Kidney (tissue), 14 donors: Measurements from ENCODE around the gene KLLN. TPM values are rescaled to one million over a fixed set of nuclear protein-coding genes. Genes with fewer than 3 reads are reported as not detected.

Source experiments
- DNase-seq, 5 donors: peaks; one replicate each; pipeline ENCODE4 v3.0.0-alpha.2; 2013 to 2020
- FAIRE-seq: peaks from 2 replicates; lab custom pipeline; 2012; peaks lifted over from hg19 to GRCh38; lab: Jason Lieb, UNC
- H3K27ac ChIP-seq, 2 donors: one replicate each; pipeline ENCODE4 v1.7.0; 2013; ENCODE audit warnings: low read depth in 2 of 2, low read length in 2 of 2, inconsistent platforms in 1 of 2
- H3K27me3 ChIP-seq: one replicate; pipeline ENCODE4 v1.7.1; 2013; ENCODE audit warnings: low read length, inconsistent platforms; ENCODE audit not compliant: control insufficient read depth, insufficient read depth
- H3K36me3 ChIP-seq, 3 donors: one replicate each; pipeline versions ENCODE4 v1.7.0 to v1.7.1; 2013; ENCODE audit warnings: low read length in 3 of 3, control low read depth in 1 of 3, inconsistent platforms in 1 of 3; ENCODE audit not compliant: insufficient read depth in 3 of 3, control insufficient read depth in 2 of 3
- H3K4me1 ChIP-seq, 3 donors: one replicate each; pipeline versions ENCODE4 v1.7.0 to v1.7.1; 2013; ENCODE audit warnings: low read length in 3 of 3, inconsistent platforms in 1 of 3, low read depth in 1 of 3; ENCODE audit not compliant: control insufficient read depth in 2 of 3, insufficient read depth in 2 of 3
- H3K4me3 ChIP-seq, 3 donors: one replicate each; pipeline versions ENCODE4 v1.7.0 to v1.8.1; 2013; ENCODE audit warnings: low read length in 3 of 3, control low read depth in 1 of 3, inconsistent platforms in 1 of 3
- H3K9ac ChIP-seq, 3 donors: one replicate each; pipeline versions ENCODE4 v1.7.0 to v1.7.1; 2013; ENCODE audit warnings: low read length in 3 of 3, control low read depth in 1 of 3, inconsistent platforms in 1 of 3
- H3K9me3 ChIP-seq, 3 donors: one replicate each; pipeline versions ENCODE4 v1.7.0 to v1.7.1; 2013; ENCODE audit warnings: low read length in 3 of 3, control low read depth in 1 of 3, inconsistent platforms in 1 of 3; ENCODE audit not compliant: control insufficient read depth in 2 of 3, insufficient read depth in 1 of 3
- intact Hi-C: fragments of 100-400 bp; cut with DNase I; formaldehyde crosslinking; loops from one replicate; pipeline ENCODE4 v1.11.1; 2022
- polyA plus RNA-seq: library from polyadenylated mRNA; stranded (reverse); fragments of 350-450 nt; fragmentation: Illumina TruSeq; extraction: RNeasy Lipid Tissue Mini Kit (QIAGEN cat#74804); gene quantifications from one replicate; pipeline ENCODE4 v1.2.3, GENCODE V29; 2014; ENCODE audit warnings: low read depth, low replicate concordance; ENCODE audit not compliant: insufficient read depth
- total RNA-seq: library from RNA; stranded (reverse); fragmentation: NEBNext Ultra II Directional; extraction: Animal tissue kit (Norgen Biotek cat#: 25700); gene quantifications from one replicate; pipeline ENCODE4 v1.2.1, GENCODE V29; 2021
- TF ChIP-seq, protein P1 (sequence below): IDR thresholded peaks from 3 replicates; pipeline ENCODE4 v1.5.1; 2012; ENCODE audit warnings: mild to moderate bottlenecking, moderate library complexity, borderline replicate concordance; ENCODE audit not compliant: insufficient read depth; ENCODE audit errors: extremely low read depth
- donor health status: control.
- donor health status: control.
- donor health status: control.
- donor health status: control.
- donor health status: control.
- donor health status: DM: yes; HTN: yes; CAD: no.
- donor health status: Normal renal cell carcinoma (clear cell type).

Gene KLLN
- total and polyA plus RNA-seq, 2 donors from 2014 or later, result 0.82 to 1.7 TPM

GRCh38 chr10:87841186-87841585 is 22.1 kb downstream of the KLLN start:
- Histone ChIP-seq H3K9ac (no peak overlapping the region), H3K4me1 (no peaks in the 10 kb centered on the region), H3K36me3 (no peaks in the 10 kb centered on the region), H3K4me3 (no peak overlapping the region), H3K9me3 (no peaks in the 10 kb centered on the region), H3K27me3 (no peaks in the 10 kb centered on the region), H3K27ac (no peak overlapping the region)
- DNase-seq (no peak), FAIRE-seq (no peak)
- intact Hi-C loops, result no loop called here
- TF ChIP-seq, protein P1, sequence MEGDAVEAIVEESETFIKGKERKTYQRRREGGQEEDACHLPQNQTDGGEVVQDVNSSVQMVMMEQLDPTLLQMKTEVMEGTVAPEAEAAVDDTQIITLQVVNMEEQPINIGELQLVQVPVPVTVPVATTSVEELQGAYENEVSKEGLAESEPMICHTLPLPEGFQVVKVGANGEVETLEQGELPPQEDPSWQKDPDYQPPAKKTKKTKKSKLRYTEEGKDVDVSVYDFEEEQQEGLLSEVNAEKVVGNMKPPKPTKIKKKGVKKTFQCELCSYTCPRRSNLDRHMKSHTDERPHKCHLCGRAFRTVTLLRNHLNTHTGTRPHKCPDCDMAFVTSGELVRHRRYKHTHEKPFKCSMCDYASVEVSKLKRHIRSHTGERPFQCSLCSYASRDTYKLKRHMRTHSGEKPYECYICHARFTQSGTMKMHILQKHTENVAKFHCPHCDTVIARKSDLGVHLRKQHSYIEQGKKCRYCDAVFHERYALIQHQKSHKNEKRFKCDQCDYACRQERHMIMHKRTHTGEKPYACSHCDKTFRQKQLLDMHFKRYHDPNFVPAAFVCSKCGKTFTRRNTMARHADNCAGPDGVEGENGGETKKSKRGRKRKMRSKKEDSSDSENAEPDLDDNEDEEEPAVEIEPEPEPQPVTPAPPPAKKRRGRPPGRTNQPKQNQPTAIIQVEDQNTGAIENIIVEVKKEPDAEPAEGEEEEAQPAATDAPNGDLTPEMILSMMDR, result no peak

DNA sequence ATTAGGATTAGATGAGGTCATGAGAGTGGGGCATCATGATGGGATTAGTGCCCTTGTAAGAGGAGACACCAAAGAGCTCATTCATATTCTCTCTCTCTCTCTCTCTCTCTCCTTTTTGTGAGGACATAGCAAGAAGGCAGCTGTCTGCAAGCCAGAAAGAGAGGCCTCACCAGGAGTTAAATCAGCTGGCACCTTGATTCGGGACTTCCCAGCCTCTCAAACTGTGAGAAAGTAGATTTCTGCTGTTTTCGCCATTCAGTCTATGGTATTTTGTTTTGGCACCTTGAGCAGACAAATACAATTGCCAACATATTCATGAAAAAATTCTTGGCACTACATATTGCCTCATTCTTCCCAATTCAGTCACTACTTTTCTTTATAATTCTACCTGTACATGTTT is 24.7 kb downstream of the KLLN start:
- intact Hi-C loops, result no loop called here
- FAIRE-seq (no peak), DNase-seq (no peak)
- no peaks in the 10 kb centered on the region for H3K4me1 ChIP-seq
- H3K4me3 ChIP-seq, result no peak overlapping the region
- TF ChIP-seq, protein P1, result no peak
- no peaks in the 10 kb centered on the region for H3K27me3 ChIP-seq
- H3K27ac ChIP-seq, result no peak overlapping the region
- H3K9ac ChIP-seq, result no peak overlapping the region
- no peaks in the 10 kb centered on the region for H3K9me3 ChIP-seq
- H3K36me3 ChIP-seq, result no peaks in the 10 kb centered on the region

GRCh38 chr10:87837445-87837844 is 25.9 kb downstream of the KLLN start:
- H3K4me1 ChIP-seq, result no peaks in the 10 kb centered on the region
- FAIRE-seq, result no peak
- H3K4me3 ChIP-seq, result no peak overlapping the region
- TF ChIP-seq, protein P1, result no peak
- no peak overlapping the region for H3K9ac ChIP-seq
- DNase-seq, result no peak
- intact Hi-C loops, result no loop called here
- no peaks in the 10 kb centered on the region for H3K9me3 ChIP-seq
- H3K36me3 ChIP-seq, result no peaks in the 10 kb centered on the region
- no peak overlapping the region for H3K27ac ChIP-seq
- no peaks in the 10 kb centered on the region for H3K27me3 ChIP-seq

GRCh38 chr10:87836098-87836497 is 27.2 kb downstream of the KLLN start:
- H3K27me3 ChIP-seq, result no peaks in the 10 kb centered on the region
- no peaks in the 10 kb centered on the region for H3K9me3 ChIP-seq
- H3K36me3 ChIP-seq, result no peaks in the 10 kb centered on the region
- no peak overlapping the region for H3K9ac ChIP-seq
- TF ChIP-seq, protein P1, result no peak
- FAIRE-seq, result no peak
- H3K4me1 ChIP-seq, result no peaks in the 10 kb centered on the region
- no peak overlapping the region for H3K4me3 ChIP-seq
- intact Hi-C loops, result no loop called here
- no peak for DNase-seq
- no peak overlapping the region for H3K27ac ChIP-seq
